ENCODE results near the gene SDE2. TPM values are rescaled to one million over a fixed set of nuclear protein-coding genes. Genes with fewer than 3 reads are reported as not detected.

SDE2 gene
- total and polyA plus RNA-seq, 2 of the 8 experiments (the other 6 are each of a cell fraction or from before 2014, with no cell fraction given) = 8.5 to 16.7 TPM

DNA sequence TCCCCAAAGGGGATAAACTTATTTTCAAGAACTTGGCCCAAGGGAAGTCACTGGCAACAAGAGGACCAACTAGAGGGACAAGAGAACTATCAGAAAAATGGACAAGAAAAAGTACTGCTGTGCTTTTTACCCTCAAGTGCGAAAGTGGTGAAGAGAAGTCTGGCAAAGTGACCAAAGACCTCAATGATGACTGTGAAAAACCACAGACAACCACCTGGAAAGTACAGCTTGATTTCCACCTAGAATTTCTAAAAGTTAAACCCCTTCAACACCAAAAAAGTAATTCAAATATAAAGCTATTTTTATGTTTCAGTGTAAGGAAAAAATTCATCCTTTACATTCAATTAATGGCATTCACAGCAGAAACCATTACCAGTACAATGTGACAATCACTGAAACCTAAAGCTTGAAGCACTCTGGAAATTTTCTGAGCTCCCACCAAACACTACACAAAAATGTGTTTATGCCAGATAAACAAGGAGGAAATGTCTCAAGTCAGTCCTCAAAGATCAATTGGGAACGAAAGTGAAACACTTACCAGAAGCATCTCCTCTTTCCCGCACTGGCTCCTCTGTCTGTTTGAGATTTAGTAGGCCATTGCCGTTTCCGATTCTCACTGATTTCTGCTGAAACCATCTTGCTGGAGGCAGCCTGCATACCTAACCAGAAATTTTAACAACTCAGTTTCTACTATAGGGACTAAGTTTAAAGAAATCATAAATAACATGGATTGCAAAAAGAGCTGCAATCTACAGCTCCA is 8.3 kb downstream of the SDE2 start (continued):
- TF ChIP-seq, protein P1, sequence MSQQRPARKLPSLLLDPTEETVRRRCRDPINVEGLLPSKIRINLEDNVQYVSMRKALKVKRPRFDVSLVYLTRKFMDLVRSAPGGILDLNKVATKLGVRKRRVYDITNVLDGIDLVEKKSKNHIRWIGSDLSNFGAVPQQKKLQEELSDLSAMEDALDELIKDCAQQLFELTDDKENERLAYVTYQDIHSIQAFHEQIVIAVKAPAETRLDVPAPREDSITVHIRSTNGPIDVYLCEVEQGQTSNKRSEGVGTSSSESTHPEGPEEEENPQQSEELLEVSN (IDR thresholded peaks at IDR 0.05) = no peak
- TF ChIP-seq JUND (IDR thresholded peaks at IDR 0.05; ENCODE audit: low read length) (no peak), KDM4A (IDR thresholded peaks at IDR 0.05; ENCODE audit: low read depth, low read length, severe bottlenecking) (no peak), CBX8 (IDR thresholded peaks at IDR 0.05; ENCODE audit: borderline replicate concordance, low read depth, low read length) (no peak), SIX5 (IDR thresholded peaks at IDR 0.05; ENCODE audit: low read depth, low read length) (no peak)
- TF ChIP-seq, protein P2, sequence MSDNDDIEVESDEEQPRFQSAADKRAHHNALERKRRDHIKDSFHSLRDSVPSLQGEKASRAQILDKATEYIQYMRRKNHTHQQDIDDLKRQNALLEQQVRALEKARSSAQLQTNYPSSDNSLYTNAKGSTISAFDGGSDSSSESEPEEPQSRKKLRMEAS (IDR thresholded peaks at IDR 0.05) = no peak

Measured in H1 (cell line).